Measurements from ENCODE around the gene RREB1.

DNA sequence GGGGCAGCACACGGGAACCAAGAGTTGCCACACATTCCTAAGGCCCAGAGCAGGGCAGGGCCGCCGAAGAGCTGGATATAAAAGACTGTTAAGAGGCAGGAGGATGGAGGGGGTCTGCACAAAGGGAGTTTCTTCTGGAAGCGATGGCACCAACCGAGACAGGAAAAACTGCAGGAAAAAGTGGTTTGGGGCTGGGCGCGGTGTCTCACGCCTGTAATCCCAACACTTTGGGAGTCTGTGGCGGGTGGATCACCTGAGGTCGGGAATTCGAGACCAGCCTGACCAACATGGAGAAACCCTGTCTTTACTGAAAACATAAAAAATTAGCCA is 163.4 kb downstream of the RREB1 start:
- TF ChIP-seq POLR2AphosphoS5 (IDR thresholded peaks at IDR 0.05) (no peak), EP300 (IDR thresholded peaks at IDR 0.05) (no peak), POLR2A (IDR thresholded peaks at IDR 0.05) (no peak)
- TF ChIP-seq, protein P1, sequence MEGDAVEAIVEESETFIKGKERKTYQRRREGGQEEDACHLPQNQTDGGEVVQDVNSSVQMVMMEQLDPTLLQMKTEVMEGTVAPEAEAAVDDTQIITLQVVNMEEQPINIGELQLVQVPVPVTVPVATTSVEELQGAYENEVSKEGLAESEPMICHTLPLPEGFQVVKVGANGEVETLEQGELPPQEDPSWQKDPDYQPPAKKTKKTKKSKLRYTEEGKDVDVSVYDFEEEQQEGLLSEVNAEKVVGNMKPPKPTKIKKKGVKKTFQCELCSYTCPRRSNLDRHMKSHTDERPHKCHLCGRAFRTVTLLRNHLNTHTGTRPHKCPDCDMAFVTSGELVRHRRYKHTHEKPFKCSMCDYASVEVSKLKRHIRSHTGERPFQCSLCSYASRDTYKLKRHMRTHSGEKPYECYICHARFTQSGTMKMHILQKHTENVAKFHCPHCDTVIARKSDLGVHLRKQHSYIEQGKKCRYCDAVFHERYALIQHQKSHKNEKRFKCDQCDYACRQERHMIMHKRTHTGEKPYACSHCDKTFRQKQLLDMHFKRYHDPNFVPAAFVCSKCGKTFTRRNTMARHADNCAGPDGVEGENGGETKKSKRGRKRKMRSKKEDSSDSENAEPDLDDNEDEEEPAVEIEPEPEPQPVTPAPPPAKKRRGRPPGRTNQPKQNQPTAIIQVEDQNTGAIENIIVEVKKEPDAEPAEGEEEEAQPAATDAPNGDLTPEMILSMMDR (IDR thresholded peaks at IDR 0.05) = no peak

All from suprapubic skin (tissue), 4 donors.